Measurements from ENCODE around the gene POLD3.

Gene POLD3

DNA sequence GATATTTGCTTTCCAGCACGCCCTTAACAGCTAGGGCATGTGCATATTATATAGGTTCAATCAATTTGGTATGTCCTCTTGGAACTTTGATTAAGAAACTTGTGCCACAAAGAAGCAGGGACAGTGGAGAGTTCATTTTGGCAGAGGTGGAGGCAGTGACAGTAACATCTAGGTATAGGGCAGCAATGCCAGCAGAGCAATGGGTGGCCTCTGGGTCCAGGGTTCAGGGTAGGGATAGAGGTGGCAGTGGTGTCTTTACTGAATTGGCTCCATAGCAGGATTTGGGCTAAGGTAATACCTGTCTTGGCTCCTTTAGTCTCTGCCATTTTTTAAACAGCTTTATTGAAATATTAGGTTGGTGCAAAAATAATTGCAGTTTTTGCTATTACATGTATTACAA is 24.4 kb upstream of the POLD3 start (continued):
- TF ChIP-seq TSHZ2 (CRISPR knock-in tag; IDR thresholded peaks at IDR 0.05) (no peak), PPARA (CRISPR knock-in tag; IDR thresholded peaks at IDR 0.05; ENCODE audit: borderline replicate concordance) (no peak), ZNF70 (CRISPR knock-in tag; IDR thresholded peaks at IDR 0.05) (no peak), CSDC2 (CRISPR knock-in tag; IDR thresholded peaks at IDR 0.05) (no peak)
- TF ChIP-seq, protein P1, sequence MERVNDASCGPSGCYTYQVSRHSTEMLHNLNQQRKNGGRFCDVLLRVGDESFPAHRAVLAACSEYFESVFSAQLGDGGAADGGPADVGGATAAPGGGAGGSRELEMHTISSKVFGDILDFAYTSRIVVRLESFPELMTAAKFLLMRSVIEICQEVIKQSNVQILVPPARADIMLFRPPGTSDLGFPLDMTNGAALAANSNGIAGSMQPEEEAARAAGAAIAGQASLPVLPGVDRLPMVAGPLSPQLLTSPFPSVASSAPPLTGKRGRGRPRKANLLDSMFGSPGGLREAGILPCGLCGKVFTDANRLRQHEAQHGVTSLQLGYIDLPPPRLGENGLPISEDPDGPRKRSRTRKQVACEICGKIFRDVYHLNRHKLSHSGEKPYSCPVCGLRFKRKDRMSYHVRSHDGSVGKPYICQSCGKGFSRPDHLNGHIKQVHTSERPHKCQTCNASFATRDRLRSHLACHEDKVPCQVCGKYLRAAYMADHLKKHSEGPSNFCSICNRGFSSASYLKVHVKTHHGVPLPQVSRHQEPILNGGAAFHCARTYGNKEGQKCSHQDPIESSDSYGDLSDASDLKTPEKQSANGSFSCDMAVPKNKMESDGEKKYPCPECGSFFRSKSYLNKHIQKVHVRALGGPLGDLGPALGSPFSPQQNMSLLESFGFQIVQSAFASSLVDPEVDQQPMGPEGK (CRISPR knock-in tag; IDR thresholded peaks at IDR 0.05; ENCODE audit: borderline replicate concordance), result no peak

- ATAC-seq, result peak; percentile 97
- TF ChIP-seq CSDC2 (CRISPR knock-in tag; IDR thresholded peaks at IDR 0.05), result no peak
- TF ChIP-seq ZC3H10 (CRISPR knock-in tag; IDR thresholded peaks at IDR 0.05), result no peak
- TF ChIP-seq RARB (CRISPR knock-in tag; IDR thresholded peaks at IDR 0.05), result no peak
- TF ChIP-seq ZNF70 (CRISPR knock-in tag; IDR thresholded peaks at IDR 0.05), result no peak
These were observed 21.9 kb upstream of the POLD3 start for GRCh38 chr11:74570266-74571061.

GRCh38 chr11:74571062-74571399 is 21.4 kb upstream of the POLD3 start:
- ATAC-seq, result no peak
- TF ChIP-seq ISL1 (CRISPR knock-in tag; IDR thresholded peaks at IDR 0.05), result no peak
- no peak for TF ChIP-seq TCF4 (CRISPR knock-in tag; IDR thresholded peaks at IDR 0.05; ENCODE audit: borderline replicate concordance)
- no peak for TF ChIP-seq TOX (CRISPR knock-in tag; IDR thresholded peaks at IDR 0.05; ENCODE audit: borderline replicate concordance)
- TF ChIP-seq BACH2 (CRISPR knock-in tag; IDR thresholded peaks at IDR 0.05; ENCODE audit: borderline replicate concordance), result no peak
- no peak for TF ChIP-seq SNAI2 (CRISPR knock-in tag; IDR thresholded peaks at IDR 0.05)
- TF ChIP-seq ZNF70 (CRISPR knock-in tag; IDR thresholded peaks at IDR 0.05), result no peak
- TF ChIP-seq PPARA (CRISPR knock-in tag; IDR thresholded peaks at IDR 0.05; ENCODE audit: borderline replicate concordance), result no peak
- TF ChIP-seq ZFP30 (CRISPR knock-in tag; IDR thresholded peaks at IDR 0.05), result no peak
- no peak for TF ChIP-seq GLIS3 (CRISPR knock-in tag; IDR thresholded peaks at IDR 0.05)
- TF ChIP-seq ZNF8 (CRISPR knock-in tag; IDR thresholded peaks at IDR 0.05), result no peak
- no peak for TF ChIP-seq CSDC2 (CRISPR knock-in tag; IDR thresholded peaks at IDR 0.05)
- no peak for TF ChIP-seq POU6F1 (CRISPR knock-in tag; IDR thresholded peaks at IDR 0.05; ENCODE audit: borderline replicate concordance, low read depth)
- TF ChIP-seq, protein P2, sequence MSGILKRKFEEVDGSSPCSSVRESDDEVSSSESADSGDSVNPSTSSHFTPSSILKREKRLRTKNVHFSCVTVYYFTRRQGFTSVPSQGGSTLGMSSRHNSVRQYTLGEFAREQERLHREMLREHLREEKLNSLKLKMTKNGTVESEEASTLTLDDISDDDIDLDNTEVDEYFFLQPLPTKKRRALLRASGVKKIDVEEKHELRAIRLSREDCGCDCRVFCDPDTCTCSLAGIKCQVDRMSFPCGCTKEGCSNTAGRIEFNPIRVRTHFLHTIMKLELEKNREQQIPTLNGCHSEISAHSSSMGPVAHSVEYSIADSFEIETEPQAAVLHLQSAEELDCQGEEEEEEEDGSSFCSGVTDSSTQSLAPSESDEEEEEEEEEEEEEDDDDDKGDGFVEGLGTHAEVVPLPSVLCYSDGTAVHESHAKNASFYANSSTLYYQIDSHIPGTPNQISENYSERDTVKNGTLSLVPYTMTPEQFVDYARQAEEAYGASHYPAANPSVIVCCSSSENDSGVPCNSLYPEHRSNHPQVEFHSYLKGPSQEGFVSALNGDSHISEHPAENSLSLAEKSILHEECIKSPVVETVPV (CRISPR knock-in tag; IDR thresholded peaks at IDR 0.05), result no peak
- no peak for TF ChIP-seq TSHZ2 (CRISPR knock-in tag; IDR thresholded peaks at IDR 0.05)
- TF ChIP-seq ZFP3 (CRISPR knock-in tag; IDR thresholded peaks at IDR 0.05), result no peak
- TF ChIP-seq RARB (CRISPR knock-in tag; IDR thresholded peaks at IDR 0.05), result no peak
- no peak for TF ChIP-seq CREB5 (CRISPR knock-in tag; IDR thresholded peaks at IDR 0.05; ENCODE audit: low read depth)
